B cell (primary cell): ENCODE measurements around the gene ECE2. TPM values are rescaled to one million over a fixed set of nuclear protein-coding genes. Genes with fewer than 3 reads are reported as not detected.

Source experiments
- ATAC-seq: fragments of 200-7000 bp; cut with Tn5 transposase; one replicate; pipeline ENCODE4 v1.10.0; 2021; ENCODE audit warnings: low read depth, mild to moderate bottlenecking, moderate number of reproducible peaks, moderate library complexity
- CTCF ChIA-PET: fragments of 350-600 bp; sonication (Branson Sonifier 250); formaldehyde crosslinking; loops from one replicate; lab custom pipeline; 2021; ENCODE audit warnings: antibody characterized with exemption, inconsistent platforms; lab: Charles Lee
- POLR2A ChIA-PET: fragments of 350-600 bp; sonication (Branson Sonifier 250); formaldehyde crosslinking; loops from one replicate; lab custom pipeline; 2021; ENCODE audit warnings: antibody characterized with exemption; lab: Charles Lee
- DNase-seq: peaks from one replicate; pipeline ENCODE4 v3.0.0; 2013
- H2AFZ ChIP-seq: 2 replicates; pipeline ENCODE4 v1.6.1; 2012; ENCODE audit warnings: mild to moderate bottlenecking, low read depth, low read length; ENCODE audit not compliant: insufficient read depth, poor library complexity, severe bottlenecking
- H3K27ac ChIP-seq, 2 donors: 1 replicate in 1 of 2; 2 replicates in 1 of 2; pipeline ENCODE4 v1.5.1; 2012 to 2013; ENCODE audit warnings: low read length in 2 of 2, mild to moderate bottlenecking in 2 of 2, moderate library complexity in 1 of 2
- H3K27me3 ChIP-seq, 4 experiments: fragments of 200-600 bp in 1 of 4; sonication (generic) in 1 of 4; replicated peaks in 1 of 4; 1 replicate in 2 of 4; 2 replicates in 2 of 4; pipeline versions ENCODE4 v1.6.1 to v1.7.0; 2013 to 2016; ENCODE audit warnings: low read length in 3 of 4, mild to moderate bottlenecking in 2 of 4, mixed read lengths in 1 of 4, moderate library complexity in 1 of 4; ENCODE audit not compliant: insufficient read depth in 4 of 4, control insufficient read depth in 3 of 4; ENCODE audit errors: control extremely low read depth in 1 of 4
- H3K36me3 ChIP-seq, 2 experiments: replicated peaks in 1 of 2; 1 replicate in 1 of 2; 2 replicates in 1 of 2; pipeline versions ENCODE4 v1.6.1 to v1.7.1; 2013; ENCODE audit warnings: low read length in 1 of 2; ENCODE audit not compliant: insufficient read depth in 2 of 2, control insufficient read depth in 1 of 2; ENCODE audit errors: control extremely low read depth in 1 of 2, extremely low read depth in 1 of 2
- H3K4me1 ChIP-seq, 2 donors: fragments of 200-600 bp in 1 of 2; sonication (generic) in 1 of 2; 1 replicate in 1 of 2; 2 replicates in 1 of 2; pipeline versions ENCODE4 v1.5.1 to v1.6.1; 2013 to 2017; ENCODE audit warnings: low read length in 2 of 2; ENCODE audit not compliant: control insufficient read depth in 2 of 2, insufficient read depth in 2 of 2
- H3K4me2 ChIP-seq: replicated peaks from 2 replicates; pipeline ENCODE3; 2012; ENCODE audit warnings: mild to moderate bottlenecking, low read depth, low read length; ENCODE audit not compliant: poor library complexity, severe bottlenecking
- H3K4me3 ChIP-seq, 5 experiments: fragments of 200-600 bp in 1 of 5; sonication (generic) in 1 of 5; 1 replicate in 3 of 5; 2 replicates in 2 of 5; pipeline versions ENCODE4 v1.5.1 to v1.7.0; 2011 to 2016; ENCODE audit warnings: low read length in 4 of 5, mild to moderate bottlenecking in 4 of 5, low read depth in 2 of 5, control low read depth in 1 of 5, moderate library complexity in 1 of 5; ENCODE audit not compliant: insufficient read depth in 1 of 5; ENCODE audit errors: control extremely low read depth in 1 of 5, extremely low read depth in 1 of 5
- H3K79me2 ChIP-seq: fragments of 200-600 bp; sonication (generic); one replicate; pipeline ENCODE4 v1.6.0; 2016; ENCODE audit warnings: low read length; ENCODE audit not compliant: control insufficient read depth, insufficient read depth
- H3K9ac ChIP-seq: fragments of 200-600 bp; sonication (generic); 2 replicates; pipeline ENCODE4 v1.6.1; 2017; ENCODE audit warnings: mild to moderate bottlenecking, low read length, moderate library complexity
- H3K9me3 ChIP-seq, 3 donors: one replicate each; pipeline versions ENCODE4 v1.6.1 to v1.7.1; 2013; ENCODE audit warnings: low read length in 2 of 3; ENCODE audit not compliant: control insufficient read depth in 2 of 3, insufficient read depth in 1 of 3; ENCODE audit errors: control extremely low read depth in 1 of 3
- H4K20me1 ChIP-seq: 2 replicates; pipeline ENCODE4 v1.6.0; 2012; ENCODE audit warnings: mild to moderate bottlenecking, low read length; ENCODE audit not compliant: insufficient read depth, control insufficient read depth, poor library complexity, severe bottlenecking
- H3K27ac Mint-ChIP-seq: one replicate; pipeline ENCODE4 v1.8.0; 2021; ENCODE audit warnings: mixed read lengths
- H3K27me3 Mint-ChIP-seq: one replicate; pipeline ENCODE4 v1.8.0; 2021; ENCODE audit warnings: mixed read lengths
- H3K4me1 Mint-ChIP-seq: one replicate; pipeline ENCODE4 v1.8.0; 2021; ENCODE audit warnings: mixed read lengths
- H3K4me3 Mint-ChIP-seq: one replicate; pipeline ENCODE4 v1.8.0; 2021; ENCODE audit warnings: mixed read lengths
- H3K9me3 Mint-ChIP-seq: one replicate; pipeline ENCODE4 v1.8.0; 2022; ENCODE audit warnings: mixed read lengths; ENCODE audit not compliant: insufficient read depth
- EZH2 ChIP-seq: IDR thresholded peaks from 2 replicates; pipeline ENCODE4 v1.6.1; 2012; ENCODE audit warnings: borderline replicate concordance, low read depth, mild to moderate bottlenecking, moderate library complexity, low read length; ENCODE audit not compliant: insufficient read depth, poor library complexity, severe bottlenecking
- WGBS: methylation state at CpG from one replicate; pipeline ENCODE4 v1.1.5; 2013; ENCODE audit warnings: missing lambda C conversion rate; ENCODE audit not compliant: insufficient coverage; 5-methylcytosine and 5-hydroxymethylcytosine counted together
- intact Hi-C: fragments of 100-400 bp; cut with micrococcal nuclease; formaldehyde crosslinking; loops from one replicate; pipeline ENCODE4 v1.10.0; 2022
- polyA plus RNA-seq: library from polyadenylated mRNA; depleted of rRNA; stranded (reverse); fragments of >200 nt; gene quantifications from 2 replicates; pipeline ENCODE4 v1.2.3, GENCODE V29; 2012
- total RNA-seq, 2 donors: library from RNA; stranded (reverse); fragments of 120-200 nt in 1 of 2; gene quantifications; 1 replicate in 1 of 2; 2 replicates in 1 of 2; pipeline versions ENCODE4 v1.2.3 to v1.2.4, GENCODE V29; 2013 to 2022
- TF ChIP-seq, protein P1 (sequence below): fragments of 200-600 bp; IDR thresholded peaks from one replicate; pipeline ENCODE4 v1.8.0; 2022; ENCODE audit warnings: antibody characterized with exemption, mild to moderate bottlenecking

The ECE2 gene
- total and polyA plus RNA-seq, 2 donors (not counting 1 experiment from before 2014, with no cell fraction given), result not detected

DNA sequence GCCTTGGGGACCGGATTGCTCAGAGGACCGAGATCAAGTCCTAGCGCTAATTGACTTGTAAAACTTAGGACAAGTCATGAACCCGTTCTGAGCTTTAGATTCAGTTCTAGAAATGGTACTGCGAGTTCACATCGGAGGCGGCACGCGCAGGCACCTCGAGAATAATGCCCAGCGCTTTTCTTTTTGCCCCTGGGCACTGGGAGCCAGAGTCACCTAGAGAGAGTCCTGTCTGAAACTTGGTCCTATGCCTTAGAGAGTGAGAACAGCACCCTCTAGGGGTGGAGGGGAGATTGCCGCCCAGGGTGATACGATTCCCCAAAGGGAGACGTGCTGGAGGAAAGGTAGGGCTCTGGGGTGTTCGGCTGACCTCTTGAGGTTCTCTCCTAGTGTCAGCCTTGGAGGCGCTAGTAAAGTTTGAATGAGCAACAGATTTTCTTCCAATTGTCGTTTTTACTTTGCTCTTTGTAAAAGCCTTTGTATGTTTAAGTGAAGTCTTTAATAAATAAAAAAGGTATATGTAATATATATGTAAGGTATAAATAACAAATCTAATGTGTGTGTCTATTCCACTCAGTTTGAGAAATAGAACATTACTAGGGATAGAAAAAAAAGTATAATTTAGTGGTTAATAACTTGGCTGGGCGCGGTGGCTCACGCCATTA lies 25.5 kb upstream of the ECE2 start:
- DNase-seq (peak; percentile 92), ATAC-seq (peak; percentile 65)
- H4K20me1 ChIP-seq, result peaks cover 7% of the 10 kb centered on the region
- peaks cover 6% of the 10 kb centered on the region for H3K79me2 ChIP-seq
- POLR2A ChIA-PET, result interaction anchor here (1.0 to 1.4 kb wide), 2 partner anchors 21 to 232 kb away, joined by 3 read pairs; partner anchors contain the start of gene VWA5B2
- H3K36me3 ChIP-seq, result peaks cover 0 to 5% of the 10 kb centered on the region in 2 experiments
- H3K9ac ChIP-seq, result peak overlapping the region; percentile 84
- H3K4me2 ChIP-seq, result peak overlapping the region; percentile 88
- no peaks in the 10 kb centered on the region for H3K27me3 Mint-ChIP-seq
- H3K4me1 Mint-ChIP-seq, result peaks cover 9% of the 10 kb centered on the region
- H3K9me3 ChIP-seq, result no peaks in the 10 kb centered on the region
- H3K27me3 ChIP-seq, result no peaks in the 10 kb centered on the region
- H3K27ac ChIP-seq, result peak overlapping the region in 1 of 2 donors; percentile 58
- H3K4me1 ChIP-seq, result peaks cover 5 to 17% of the 10 kb centered on the region in 2 donors
- peak overlapping the region; percentile 99 for H2AFZ ChIP-seq
- H3K4me3 ChIP-seq, result peak overlapping the region; percentile 88 to 93 (median 91)
- TF ChIP-seq, protein P1, sequence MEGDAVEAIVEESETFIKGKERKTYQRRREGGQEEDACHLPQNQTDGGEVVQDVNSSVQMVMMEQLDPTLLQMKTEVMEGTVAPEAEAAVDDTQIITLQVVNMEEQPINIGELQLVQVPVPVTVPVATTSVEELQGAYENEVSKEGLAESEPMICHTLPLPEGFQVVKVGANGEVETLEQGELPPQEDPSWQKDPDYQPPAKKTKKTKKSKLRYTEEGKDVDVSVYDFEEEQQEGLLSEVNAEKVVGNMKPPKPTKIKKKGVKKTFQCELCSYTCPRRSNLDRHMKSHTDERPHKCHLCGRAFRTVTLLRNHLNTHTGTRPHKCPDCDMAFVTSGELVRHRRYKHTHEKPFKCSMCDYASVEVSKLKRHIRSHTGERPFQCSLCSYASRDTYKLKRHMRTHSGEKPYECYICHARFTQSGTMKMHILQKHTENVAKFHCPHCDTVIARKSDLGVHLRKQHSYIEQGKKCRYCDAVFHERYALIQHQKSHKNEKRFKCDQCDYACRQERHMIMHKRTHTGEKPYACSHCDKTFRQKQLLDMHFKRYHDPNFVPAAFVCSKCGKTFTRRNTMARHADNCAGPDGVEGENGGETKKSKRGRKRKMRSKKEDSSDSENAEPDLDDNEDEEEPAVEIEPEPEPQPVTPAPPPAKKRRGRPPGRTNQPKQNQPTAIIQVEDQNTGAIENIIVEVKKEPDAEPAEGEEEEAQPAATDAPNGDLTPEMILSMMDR, result peak; percentile 94
- TF ChIP-seq EZH2, result no peak
- 1% methylated on average over 15 of the region's 20 CpGs for WGBS
- intact Hi-C loops, result loop anchor here (1.0 kb wide), 6 partner anchors 10 to 355 kb away; partner anchors contain the start of genes ABCC5 and EIF2B5
- H3K9me3 Mint-ChIP-seq, result no peaks in the 10 kb centered on the region
- peak overlapping the region; percentile 87 for H3K4me3 Mint-ChIP-seq
- peak overlapping the region; percentile 78 for H3K27ac Mint-ChIP-seq
- CTCF ChIA-PET, result interaction anchor here (0.8 to 1.4 kb wide), 19 partner anchors 8 to 365 kb away, joined by 3 to 23 read pairs (median 4); partner anchors contain the start of genes ABCF3, EIF2B5 and VWA5B2
